Sigmoid colon (tissue), 4 donors: ENCODE results near the gene SIK3.

ENCODE experiments used
- EP300 ChIP-seq, 4 donors: sonication (generic); formaldehyde crosslinking; IDR thresholded peaks; one replicate each; pipeline ENCODE4 v1.6.1; 2017; ENCODE audit warnings: antibody characterized with exemption in 4 of 4
- POLR2A ChIP-seq, 2 donors: fragments of 450-650 bp; IDR thresholded peaks; one replicate each; pipeline ENCODE4 v1.6.1; 2016; ENCODE audit warnings: antibody characterized with exemption in 2 of 2, mild to moderate bottlenecking in 2 of 2, moderate library complexity in 2 of 2
- POLR2AphosphoS5 ChIP-seq, 4 donors: sonication (generic); formaldehyde crosslinking; IDR thresholded peaks; one replicate each; pipeline ENCODE4 v1.6.1; 2017; ENCODE audit warnings: antibody characterized with exemption in 4 of 4
- TF ChIP-seq, protein P1 (sequence below), 4 experiments: fragments of 450-650 bp in 3 of 4; fragments of 200-600 bp in 1 of 4; IDR thresholded peaks; one replicate each; pipeline ENCODE4 v1.5.1; 2016 to 2019; ENCODE audit warnings: antibody characterized with exemption in 4 of 4, mild to moderate bottlenecking in 3 of 4, moderate library complexity in 2 of 4

DNA sequence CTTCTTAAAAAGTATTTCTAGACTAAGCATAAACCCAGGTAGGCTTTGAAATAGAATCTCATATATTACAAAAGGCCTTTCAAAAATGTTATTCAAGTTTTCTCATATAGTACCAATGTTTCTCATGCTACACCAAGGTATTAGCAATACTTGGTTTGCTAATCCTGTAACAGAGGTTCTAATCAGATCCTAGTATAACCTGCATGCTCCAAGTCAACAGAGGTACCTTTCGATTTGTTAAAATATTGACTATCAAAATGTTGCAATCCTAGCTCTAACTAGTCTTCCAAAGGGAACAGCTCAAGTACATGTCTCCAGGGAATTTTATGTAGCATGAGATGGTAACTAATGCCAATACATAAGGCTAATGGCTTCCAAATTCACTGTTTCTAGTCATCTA lies 162.7 kb downstream of the SIK3 start:
- TF ChIP-seq, protein P1, sequence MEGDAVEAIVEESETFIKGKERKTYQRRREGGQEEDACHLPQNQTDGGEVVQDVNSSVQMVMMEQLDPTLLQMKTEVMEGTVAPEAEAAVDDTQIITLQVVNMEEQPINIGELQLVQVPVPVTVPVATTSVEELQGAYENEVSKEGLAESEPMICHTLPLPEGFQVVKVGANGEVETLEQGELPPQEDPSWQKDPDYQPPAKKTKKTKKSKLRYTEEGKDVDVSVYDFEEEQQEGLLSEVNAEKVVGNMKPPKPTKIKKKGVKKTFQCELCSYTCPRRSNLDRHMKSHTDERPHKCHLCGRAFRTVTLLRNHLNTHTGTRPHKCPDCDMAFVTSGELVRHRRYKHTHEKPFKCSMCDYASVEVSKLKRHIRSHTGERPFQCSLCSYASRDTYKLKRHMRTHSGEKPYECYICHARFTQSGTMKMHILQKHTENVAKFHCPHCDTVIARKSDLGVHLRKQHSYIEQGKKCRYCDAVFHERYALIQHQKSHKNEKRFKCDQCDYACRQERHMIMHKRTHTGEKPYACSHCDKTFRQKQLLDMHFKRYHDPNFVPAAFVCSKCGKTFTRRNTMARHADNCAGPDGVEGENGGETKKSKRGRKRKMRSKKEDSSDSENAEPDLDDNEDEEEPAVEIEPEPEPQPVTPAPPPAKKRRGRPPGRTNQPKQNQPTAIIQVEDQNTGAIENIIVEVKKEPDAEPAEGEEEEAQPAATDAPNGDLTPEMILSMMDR (IDR thresholded peaks at IDR 0.05), result no peak
- TF ChIP-seq POLR2A (IDR thresholded peaks at IDR 0.05), result no peak
- no peak for TF ChIP-seq POLR2AphosphoS5 (IDR thresholded peaks at IDR 0.05)
- no peak for TF ChIP-seq EP300 (IDR thresholded peaks at IDR 0.05)
